ENCODE data around the gene JKAMP.

- peak; percentile 95 for TF ChIP-seq CTCF (IDR thresholded peaks at IDR 0.05; ENCODE audit: low read depth, low read length)
- no peak for TF ChIP-seq EZH2phosphoT487 (IDR thresholded peaks at IDR 0.05; ENCODE audit: low read depth)
These were observed 22.9 kb downstream of the JKAMP start for GRCh38 chr14:59507063-59507751.
